HT1080 (cell line): ENCODE data around the gene TOMM6. TPM values are rescaled to one million over a fixed set of nuclear protein-coding genes. Genes with fewer than 3 reads are reported as not detected.

Source experiments
- DNase-seq: peaks from one replicate; pipeline ENCODE4 v3.0.0-alpha.2; 2015; ENCODE audit warnings: low read depth
- polyA plus RNA-seq, 2 experiments: library from polyadenylated mRNA; depleted of rRNA; stranded (reverse); fragments of >200 nt; gene quantifications; 2 replicates each; pipeline ENCODE4 v1.2.3, GENCODE V29; 2015
- total RNA-seq: library from RNA; depleted of rRNA; stranded (reverse); fragments of >200 nt; shearing (Covaris generic); gene quantifications from 2 replicates; pipeline ENCODE4 v1.2.3, GENCODE V29; 2014; rRNA removed

Gene TOMM6
- 246 and 250 TPM in 2 replicates for total RNA-seq
- polyA plus RNA-seq (2015; cell fraction: cytosol; rRNA removed): 459 and 526 TPM in 2 replicates
- polyA plus RNA-seq (2015; cell fraction: nucleus; rRNA removed): 155 and 191 TPM in 2 replicates

DNA sequence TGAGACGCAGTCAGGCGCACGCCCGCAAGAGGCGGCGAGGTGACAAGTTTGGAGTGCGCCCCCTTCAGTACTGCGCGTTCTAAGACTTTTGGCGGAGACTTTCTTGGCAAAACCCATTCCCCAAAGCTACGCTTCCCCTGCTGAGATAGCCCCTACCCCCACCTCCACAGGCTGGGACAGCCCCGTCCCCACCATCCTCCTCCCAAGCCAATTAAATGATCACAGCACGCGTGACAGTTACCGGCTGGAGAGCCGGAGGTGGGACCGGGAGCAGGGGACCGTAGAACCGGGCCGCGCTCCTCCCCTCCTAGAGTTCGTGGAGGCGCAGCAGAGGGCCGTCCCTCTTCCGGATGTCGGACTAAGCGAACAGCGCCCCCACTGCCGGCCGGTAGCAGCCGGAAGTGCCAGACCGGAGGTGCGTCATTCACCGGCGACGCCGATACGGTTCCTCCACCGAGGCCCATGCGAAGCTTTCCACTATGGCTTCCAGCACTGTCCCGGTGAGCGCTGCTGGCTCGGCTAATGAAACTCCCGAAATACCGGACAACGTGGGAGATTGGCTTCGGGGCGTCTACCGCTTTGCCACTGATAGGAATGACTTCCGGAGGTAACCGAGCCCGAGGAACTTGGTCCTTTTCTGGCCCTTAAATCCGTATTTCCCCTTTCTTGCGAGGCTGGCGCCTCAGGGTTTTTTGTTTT, at the start of gene TOMM6:
TOMM6 (plus strand) TSS at position 476 of the 699 bp plus-strand sequence; CDS start at position 480, 4 bp downstream.
- peak; percentile 94 for DNase-seq

DNA sequence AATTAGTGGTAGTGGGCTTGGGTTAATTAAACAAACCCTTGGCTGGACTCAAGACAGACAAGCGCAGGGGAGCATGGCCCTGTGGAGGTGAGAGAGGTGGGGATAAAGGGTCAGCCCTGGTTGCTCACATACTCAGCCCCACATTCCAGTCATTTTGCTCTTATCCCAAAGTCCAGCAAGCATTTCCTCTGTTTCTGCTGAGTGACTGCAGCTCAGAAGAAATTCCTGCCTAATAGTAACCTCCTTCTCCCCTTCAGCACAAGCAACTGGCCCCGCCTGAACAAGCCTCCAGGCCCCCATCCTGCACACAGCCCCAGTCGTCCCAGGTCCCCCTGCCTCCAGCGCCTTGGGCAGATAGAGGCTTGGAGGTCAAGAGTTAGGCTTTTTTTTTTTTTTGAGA, 48.5 kb upstream of the TOMM6 start:
- no peak for DNase-seq

DNA sequence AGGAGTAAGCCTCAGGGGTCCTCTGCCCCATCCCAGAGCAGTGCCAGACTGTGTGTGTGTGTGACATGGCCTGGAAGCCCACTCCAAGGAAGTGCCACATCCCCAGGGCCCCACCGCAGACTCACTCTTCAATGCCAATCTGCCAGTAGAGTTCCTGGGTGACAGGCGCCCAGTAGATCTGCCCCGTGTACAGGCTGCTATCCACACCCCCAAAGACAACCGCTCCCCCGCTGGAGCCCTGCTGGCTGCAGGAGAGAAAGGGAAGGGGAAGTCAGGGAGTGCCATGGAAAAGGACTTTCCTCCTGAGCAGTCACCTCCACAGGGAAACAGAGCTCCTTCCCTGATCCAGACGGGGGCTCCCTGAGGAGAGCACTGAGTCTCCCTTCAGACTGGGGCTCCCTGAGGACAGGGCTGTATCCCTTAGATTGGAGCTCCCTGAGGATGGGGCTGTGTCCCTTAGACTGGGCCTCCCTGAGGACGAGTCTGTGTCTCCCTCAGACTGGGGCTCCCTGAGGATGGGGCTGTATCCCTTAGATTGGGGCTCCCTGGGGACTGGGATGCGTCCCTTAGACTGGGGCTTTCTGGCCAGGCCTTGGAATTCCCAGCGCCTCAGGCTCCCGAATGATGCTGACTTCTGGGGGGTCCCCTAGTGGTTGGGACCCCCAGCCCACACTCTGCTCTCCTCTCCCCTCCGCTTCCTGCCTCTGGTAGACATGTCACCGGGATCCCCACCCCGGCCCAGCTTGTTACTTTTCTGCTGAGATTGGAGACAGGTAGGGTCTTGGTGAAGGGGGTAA, 46.9 kb upstream of the TOMM6 start:
- DNase-seq: no peak

GRCh38 chr6:41741625-41742490, 45.6 kb upstream of the TOMM6 start:
- no peak for DNase-seq

DNA sequence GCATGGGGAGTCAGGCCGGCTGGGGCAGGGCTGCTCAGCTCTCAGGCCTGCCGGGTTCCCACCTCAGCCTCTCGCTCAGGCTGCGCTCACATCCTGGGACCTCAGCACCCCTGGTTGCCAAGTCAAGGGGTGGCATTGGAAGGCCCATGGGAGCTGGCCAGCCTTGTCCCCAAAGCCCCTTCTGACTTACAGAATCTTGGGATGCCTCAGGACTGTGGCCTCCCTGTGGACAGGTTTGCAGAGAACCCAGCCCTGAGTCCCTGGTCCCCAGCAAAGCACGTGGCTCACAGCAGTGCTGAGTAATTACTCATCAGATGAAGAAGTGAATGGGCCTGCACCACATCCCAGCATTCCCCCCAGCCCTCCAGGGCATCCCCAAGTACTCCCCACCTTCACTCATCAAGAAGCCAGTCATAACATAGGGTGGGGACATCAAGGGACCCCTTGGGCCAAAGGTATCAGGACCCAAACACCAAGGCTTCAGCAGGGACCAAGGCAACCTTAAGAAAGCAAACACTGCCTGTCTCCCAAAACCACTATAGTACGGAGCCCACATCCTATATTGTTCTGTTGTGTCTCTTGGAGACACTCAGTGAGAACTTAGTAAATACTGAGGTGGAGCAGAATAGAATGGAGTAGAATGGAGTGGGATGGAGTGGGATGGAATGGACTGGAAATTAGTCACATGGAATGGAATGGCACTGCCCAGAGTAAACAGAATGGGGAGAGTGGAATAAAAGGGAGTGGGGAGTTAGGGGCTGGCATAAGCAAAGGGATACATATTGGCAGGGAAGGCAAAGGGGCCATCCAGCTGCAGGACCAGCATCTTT, 43.9 kb upstream of the TOMM6 start:
- no peak for DNase-seq

DNA sequence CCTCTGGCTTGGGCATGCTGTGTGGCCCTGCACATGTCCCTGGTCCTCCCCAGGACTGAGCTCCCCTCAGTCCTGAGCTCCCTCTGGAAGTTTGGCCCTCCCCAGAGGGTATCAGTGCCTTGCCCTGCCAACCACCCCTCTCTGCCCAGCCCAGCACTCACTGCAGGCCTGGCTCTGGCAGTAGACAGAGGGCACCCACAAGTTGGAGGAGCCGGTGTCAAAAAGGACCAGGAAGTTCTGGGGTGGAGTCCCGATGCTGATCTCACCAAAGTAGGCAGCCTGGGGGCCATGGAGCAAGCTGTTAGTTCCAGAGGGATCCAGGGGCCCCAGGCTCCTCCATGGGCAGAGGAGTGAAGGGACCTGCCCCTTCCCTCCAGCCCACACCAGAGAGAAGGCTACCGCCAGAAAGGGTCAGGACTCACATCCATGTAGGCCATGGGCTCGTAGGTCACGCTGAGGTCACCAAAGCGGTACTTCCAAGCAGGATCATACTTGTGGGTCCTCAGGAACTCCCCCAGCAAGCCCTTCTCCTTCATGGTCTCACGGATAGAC, 43.2 kb upstream of the TOMM6 start:
- no peak for DNase-seq

- DNase-seq: no peak
Measured at GRCh38 chr6:41746107-41746506, 41.4 kb upstream of the TOMM6 start.

DNA sequence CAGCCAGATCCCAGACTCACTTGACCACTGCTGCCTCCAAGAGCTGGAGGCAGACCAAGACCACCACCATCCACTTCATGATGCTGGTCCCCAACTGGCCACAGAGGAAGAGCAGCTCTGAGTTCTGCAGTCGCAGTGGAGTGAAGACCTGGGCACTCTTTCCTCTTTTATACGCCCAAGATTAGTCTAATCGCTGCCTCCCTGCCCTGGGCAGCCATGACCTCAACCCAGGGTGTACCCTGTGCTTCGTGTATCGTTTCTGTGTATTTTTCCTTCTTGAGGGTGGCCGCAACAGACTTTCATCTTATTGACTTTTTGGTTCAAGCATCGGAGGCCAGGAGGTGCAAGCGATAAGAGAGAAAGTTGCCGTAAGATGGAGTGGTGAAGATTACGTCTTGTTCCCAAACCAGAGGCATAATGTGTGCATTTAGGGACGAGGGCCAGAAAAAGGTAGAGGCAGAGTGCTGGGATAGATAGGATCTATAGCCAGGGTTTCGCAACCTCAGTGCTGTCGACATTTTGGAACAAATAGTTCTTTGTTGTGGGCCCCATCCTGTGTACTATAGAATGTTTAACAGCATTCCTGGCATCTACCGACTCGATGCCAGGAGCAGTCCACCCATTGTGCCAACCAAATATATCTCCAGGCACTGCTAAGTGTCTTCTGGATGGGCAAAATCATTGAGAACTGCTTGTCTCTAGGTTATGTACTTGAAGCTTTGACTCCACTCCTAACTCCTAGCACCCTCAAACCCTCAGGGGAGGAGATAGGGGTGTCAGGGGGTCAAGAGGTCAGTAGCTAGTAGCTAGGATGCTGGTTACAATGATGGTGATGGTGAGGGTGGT, 40.0 kb upstream of the TOMM6 start, which contains the start of gene PGC:
PGC (minus strand) TSS at position 142 of the 846 bp plus-strand sequence; CDS start at position 79, 63 bp downstream.
- no peak for DNase-seq

GRCh38 chr6:41748102-41748477, 39.4 kb upstream of the TOMM6 start:
- no peak for DNase-seq

DNA sequence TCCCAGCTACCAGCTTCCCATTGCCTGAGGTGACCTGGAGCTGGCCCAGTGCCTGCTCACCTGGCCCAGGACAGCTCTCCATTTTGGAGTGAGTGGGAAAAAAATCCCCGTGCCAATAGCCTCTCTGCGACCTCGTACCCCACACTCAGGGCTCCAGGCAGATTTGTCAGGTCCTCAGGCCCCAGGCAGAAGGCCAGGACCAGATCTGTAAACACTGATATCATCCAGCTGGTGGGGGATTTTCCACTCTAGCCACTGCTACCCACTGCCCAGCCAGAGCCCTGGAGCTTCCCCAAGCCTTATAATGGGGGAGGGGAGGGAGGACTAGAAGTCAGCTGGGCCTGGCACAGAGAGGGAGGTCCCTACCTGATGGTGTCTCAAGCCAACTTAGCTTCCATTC, 39.0 kb upstream of the TOMM6 start:
- DNase-seq: no peak

DNA sequence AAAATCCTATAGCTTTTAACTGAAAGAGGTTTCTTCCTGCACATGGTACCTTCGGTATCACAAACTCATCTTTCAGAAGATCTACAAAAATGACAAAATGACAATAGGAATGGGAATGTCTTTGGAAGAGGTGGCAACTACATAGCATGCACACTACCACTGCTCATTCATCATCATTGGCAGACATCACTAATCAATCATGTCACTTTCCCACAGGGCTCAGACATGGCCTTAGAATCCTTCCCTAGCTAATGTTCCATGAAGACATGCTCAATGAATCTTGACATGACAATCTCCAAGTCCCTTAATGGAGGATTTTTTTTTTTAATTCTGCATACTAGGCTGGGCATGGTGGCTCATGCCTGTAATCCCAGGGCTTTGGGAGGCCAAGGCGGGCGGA, 37.1 kb upstream of the TOMM6 start:
- no peak for DNase-seq

- DNase-seq: no peak
Measured at GRCh38 chr6:41755895-41756294, 31.6 kb upstream of the TOMM6 start.

GRCh38 chr6:41756354-41756753, 31.1 kb upstream of the TOMM6 start:
- DNase-seq: no peak

GRCh38 chr6:41757271-41757670, 30.2 kb upstream of the TOMM6 start:
- DNase-seq: no peak

- DNase-seq: no peak
Measured at GRCh38 chr6:41757931-41758640, 29.4 kb upstream of the TOMM6 start.

- no peak for DNase-seq
Measured at GRCh38 chr6:41758641-41759035, 28.9 kb upstream of the TOMM6 start.

GRCh38 chr6:41759106-41759904, 28.2 kb upstream of the TOMM6 start:
- no peak for DNase-seq
